ENCODE measurements around the gene FER1L5. TPM values are rescaled to one million over a fixed set of nuclear protein-coding genes. Genes with fewer than 3 reads are reported as not detected.

FER1L5 gene
- total and polyA plus RNA-seq, 9 of the 15 experiments (the other 6 are each of a cell fraction or from before 2014, with no cell fraction given): 0.01 TPM; not detected in 6

DNA sequence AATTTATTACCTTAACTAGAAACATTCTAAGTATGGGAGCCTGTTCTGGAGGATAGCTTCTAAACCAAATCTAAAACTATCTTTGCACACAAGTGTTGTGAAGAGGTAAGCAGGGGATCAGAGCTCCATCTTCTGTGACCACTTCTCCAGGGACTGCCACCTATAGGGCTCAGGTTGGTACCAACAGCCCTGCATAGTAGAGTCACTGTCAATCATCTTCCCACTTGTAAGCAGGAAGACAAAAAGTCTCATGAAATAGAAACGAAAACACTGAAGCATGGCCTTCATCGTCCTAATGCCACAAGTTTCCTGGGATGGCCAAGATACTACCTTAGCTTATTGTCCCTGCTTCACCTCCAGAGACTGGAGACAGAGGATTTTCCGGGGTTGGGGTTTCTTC, 48.3 kb upstream of the FER1L5 start:
- no peaks in the 10 kb centered on the region for H3K79me2 ChIP-seq (ENCODE audit: control insufficient read depth, insufficient read depth, low read length)
- H3K4me3 ChIP-seq: no peak overlapping the region
- in situ Hi-C loops (cut with MboI) (no loop called here), intact Hi-C loops (cut with micrococcal nuclease) (no loop called here)
- CTCF ChIA-PET (ENCODE audit: low intra/inter-chr PET ratio): no interaction called here
- no peaks in the 10 kb centered on the region for H4K20me1 ChIP-seq (replicated peaks; ENCODE audit: control insufficient read depth, insufficient read depth, low read length)
- no peak overlapping the region for H3K27ac ChIP-seq (ENCODE audit: extremely low read depth, low read depth, low read length)
- no peak for ATAC-seq
- TF ChIP-seq ZFP30 (CRISPR knock-in tag; IDR thresholded peaks at IDR 0.05; ENCODE audit: borderline replicate concordance) (no peak), ZZZ3 (IDR thresholded peaks at IDR 0.05) (no peak), LEF1 (IDR thresholded peaks at IDR 0.05) (no peak), SREBF1 (IDR thresholded peaks at IDR 0.05; ENCODE audit: borderline replicate concordance, low read depth, low read length) (no peak), SMAD4 (CRISPR knock-in tag; conservative IDR thresholded peaks at IDR 0.05) (no peak), THRAP3 (IDR thresholded peaks at IDR 0.05; ENCODE audit: borderline replicate concordance) (no peak), KAT2B (IDR thresholded peaks at IDR 0.05; ENCODE audit: low read depth, low read length) (no peak), U2AF1 (optimal IDR thresholded peaks at IDR 0.05; ENCODE audit: low read depth, low read length) (no peak)
- TF ChIP-seq, protein P1, sequence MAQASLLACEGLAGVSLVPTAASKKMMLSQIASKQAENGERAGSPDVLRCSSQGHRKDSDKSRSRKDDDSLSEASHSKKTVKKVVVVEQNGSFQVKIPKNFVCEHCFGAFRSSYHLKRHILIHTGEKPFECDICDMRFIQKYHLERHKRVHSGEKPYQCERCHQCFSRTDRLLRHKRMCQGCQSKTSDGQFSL (CRISPR knock-in tag; IDR thresholded peaks at IDR 0.05): no peak
- TF ChIP-seq, protein P1 (tag; IDR thresholded peaks at IDR 0.05): no peak
- TF ChIP-seq, protein P2, sequence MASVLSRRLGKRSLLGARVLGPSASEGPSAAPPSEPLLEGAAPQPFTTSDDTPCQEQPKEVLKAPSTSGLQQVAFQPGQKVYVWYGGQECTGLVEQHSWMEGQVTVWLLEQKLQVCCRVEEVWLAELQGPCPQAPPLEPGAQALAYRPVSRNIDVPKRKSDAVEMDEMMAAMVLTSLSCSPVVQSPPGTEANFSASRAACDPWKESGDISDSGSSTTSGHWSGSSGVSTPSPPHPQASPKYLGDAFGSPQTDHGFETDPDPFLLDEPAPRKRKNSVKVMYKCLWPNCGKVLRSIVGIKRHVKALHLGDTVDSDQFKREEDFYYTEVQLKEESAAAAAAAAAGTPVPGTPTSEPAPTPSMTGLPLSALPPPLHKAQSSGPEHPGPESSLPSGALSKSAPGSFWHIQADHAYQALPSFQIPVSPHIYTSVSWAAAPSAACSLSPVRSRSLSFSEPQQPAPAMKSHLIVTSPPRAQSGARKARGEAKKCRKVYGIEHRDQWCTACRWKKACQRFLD (CRISPR knock-in tag; IDR thresholded peaks at IDR 0.05): no peak
- POLR2A ChIA-PET: interaction anchor here (2.6 kb wide), 1 partner anchor 11 kb away, joined by 7 read pairs; no protein-coding TSS in a partner anchor
- 92% methylated on average over 3 of the region's 3 CpGs for WGBS (ENCODE audit: insufficient coverage, low coverage, missing lambda C conversion rate)
- H3K36me3 ChIP-seq (ENCODE audit: control insufficient read depth, insufficient read depth, low read length): peaks cover 69% of the 10 kb centered on the region
- H3K9ac ChIP-seq (ENCODE audit: insufficient read depth in 1 of 2, low read depth in 2 of 2, low read length in 2 of 2): no peak overlapping the region
- no peak overlapping the region for H3K4me2 ChIP-seq (ENCODE audit: insufficient read depth, low read length)
- H3K9me3 ChIP-seq (replicated peaks; ENCODE audit: control insufficient read depth, insufficient read depth, low read depth, low read length): no peaks in the 10 kb centered on the region
- H2AFZ ChIP-seq (ENCODE audit: low read depth, low read length): no peak overlapping the region
- DNase-seq (ENCODE audit: extremely low read depth in 1 of 4, low spot score in 3 of 4): no peak
- no peaks in the 10 kb centered on the region; a peak in 2 of 5 replicates for H3K4me1 ChIP-seq (replicated peaks in 1 of 2; ENCODE audit: control insufficient read depth in 2 of 2, insufficient read depth in 2 of 2, low read length in 2 of 2)
- BruUV-seq (replicated peaks): no TSS peak
- no peak for FAIRE-seq
- H3K9me1 ChIP-seq (ENCODE audit: control insufficient read depth, insufficient read depth, low read length): no peaks in the 10 kb centered on the region
- no peaks in the 10 kb centered on the region for H3K27me3 ChIP-seq (ENCODE audit: control insufficient read depth in 2 of 2, insufficient read depth in 2 of 2, low read length in 2 of 2)
